GM19324 (cell line): Measurements from ENCODE around the gene PMS2.
"Not testable (repeated sequence)": the region's sequence is repeated elsewhere in the genome, so short reads cannot be mapped to it uniquely, and the experiment has no call there.

ENCODE experiments used
- ATAC-seq: cut with Tn5 transposase; IDR thresholded peaks from one replicate; pipeline ENCODE4 v1.9.1; 2021; ENCODE audit warnings: mild to moderate bottlenecking, moderate library complexity; ENCODE audit not compliant: unreplicated experiment, low FRiP score

The PMS2 gene

GRCh38 chr7:5930290-5930689 lies 78.6 kb downstream of the PMS2 start:
- ATAC-seq = not testable (repeated sequence)

DNA sequence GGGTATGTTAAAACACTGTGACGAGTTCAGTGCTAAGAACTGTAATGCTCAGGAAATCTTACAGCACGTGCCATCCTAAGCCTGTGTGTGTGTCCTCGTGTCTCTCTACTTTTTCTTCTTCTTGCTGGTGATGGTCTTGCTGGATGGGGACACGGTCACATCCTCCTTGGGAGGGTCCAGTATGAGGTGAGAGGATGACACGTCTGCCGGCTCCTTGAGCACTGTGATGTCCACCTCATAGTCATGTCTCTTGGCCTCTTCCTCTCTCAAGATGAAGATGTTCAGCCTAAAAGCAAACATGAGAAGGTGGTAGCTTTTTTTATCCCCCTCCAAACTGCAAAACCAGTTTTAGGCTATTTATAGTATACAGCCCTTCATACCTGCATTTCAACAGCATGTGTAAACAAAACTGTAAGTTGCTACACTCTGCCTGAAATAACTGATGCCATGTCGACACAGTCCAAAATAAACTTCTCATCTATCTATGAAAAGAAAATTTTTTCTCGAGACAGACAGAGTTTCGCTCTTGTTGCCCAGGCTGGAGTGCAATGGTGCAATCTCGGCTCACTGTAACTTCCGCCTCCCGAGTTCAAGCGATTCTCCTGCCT lies 82.5 kb downstream of the PMS2 start:
- not testable (repeated sequence) for ATAC-seq

GRCh38 chr7:5924630-5925029 lies 84.2 kb downstream of the PMS2 start:
- ATAC-seq = not testable (repeated sequence)

DNA sequence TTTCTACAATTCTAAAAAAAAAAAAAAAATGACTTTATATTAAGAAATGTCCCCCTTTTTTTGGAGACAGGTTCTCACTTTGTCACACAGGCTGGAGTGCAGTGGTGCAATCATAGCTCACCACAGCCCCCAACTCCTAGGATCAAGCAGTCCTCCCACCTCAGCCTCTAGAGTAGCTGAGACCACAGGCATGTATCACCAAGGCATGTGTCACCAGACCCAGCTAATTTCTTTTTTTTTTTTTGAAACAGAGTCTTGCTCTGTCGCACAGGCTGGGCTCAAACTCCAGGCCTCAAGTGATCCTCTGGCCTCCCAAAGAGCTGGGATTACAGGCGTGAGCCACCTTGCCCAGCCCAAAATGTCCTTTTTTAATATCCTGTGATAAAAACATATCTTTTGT lies 84.7 kb downstream of the PMS2 start:
- ATAC-seq = not testable (repeated sequence)
